Right ventricle myocardium superior (tissue), 1 donor: ENCODE data around the gene BTF3L4. TPM values are rescaled to one million over a fixed set of nuclear protein-coding genes. Genes with fewer than 3 reads are reported as not detected.
"Not testable (repeated sequence)": the region's sequence is repeated elsewhere in the genome, so short reads cannot be mapped to it uniquely, and the experiment has no call there.

Experiments used
- ATAC-seq: fragments of 200-7000 bp; cut with Tn5 transposase; one replicate; pipeline ENCODE4 v1.9.1; 2020; ENCODE audit warnings: mild to moderate bottlenecking; ENCODE audit not compliant: poor library complexity
- DNase-seq: peaks from one replicate; pipeline ENCODE4 v3.0.0-alpha.2; 2020
- intact Hi-C: fragments of 100-400 bp; cut with DNase I; formaldehyde crosslinking; loops from one replicate; pipeline ENCODE4 v1.11.2; 2022
- long read RNA-seq: library from polyadenylated mRNA; unstranded; transcript quantifications from one replicate; pipeline ENCODE4 v2.0.0, GENCODE V29; 2021
- total RNA-seq: library from RNA; stranded (reverse); fragmentation: NEBNext Ultra II Directional; extraction: Animal tissue kit (Norgen Biotek cat#: 25700); gene quantifications from one replicate; pipeline ENCODE4 v1.2.1, GENCODE V29; 2021
- donor health status: DM: no; HTN: yes; CAD: no; lungs with severe emphysema.

The BTF3L4 gene
- 24.5 TPM for total RNA-seq
- long read RNA-seq, full-length matches to known transcripts = 41 of 45 reads
- long read RNA-seq, partial matches to known transcripts = 0 of 45 reads
- long read RNA-seq, other reads (novel, unspliced or antisense) = 4 of 45 reads

- DNase-seq = peak; percentile 98
- ATAC-seq = peak; percentile 98
- intact Hi-C loops = no loop called here
These were observed at the start of gene BTF3L4 for GRCh38 chr1:52056163-52056936. TSS of gene BTF3L4 (plus strand) at chr1:52056295. CDS start at chr1:52059848, 3,553 bp downstream.

GRCh38 chr1:52007215-52008002 is 48.7 kb upstream of the BTF3L4 start:
- ATAC-seq = no peak
- no peak for DNase-seq
- intact Hi-C loops = no loop called here

- DNase-seq = no peak
- ATAC-seq = no peak
- intact Hi-C loops = no loop called here
These were observed 47.9 kb upstream of the BTF3L4 start for GRCh38 chr1:52008071-52008809.

GRCh38 chr1:52022133-52022532 is 34.0 kb upstream of the BTF3L4 start:
- intact Hi-C loops = no loop called here
- ATAC-seq (no peak), DNase-seq (no peak)

GRCh38 chr1:52026278-52026677 is 29.8 kb upstream of the BTF3L4 start:
- ATAC-seq (no peak), DNase-seq (no peak)
- intact Hi-C loops = no loop called here

- ATAC-seq (no peak), DNase-seq (no peak)
- intact Hi-C loops = no loop called here
These were observed 27.8 kb upstream of the BTF3L4 start for GRCh38 chr1:52028328-52028727.

- ATAC-seq, DNase-seq, intact Hi-C loops: not testable (repeated sequence)
These were observed 27.3 kb upstream of the BTF3L4 start for GRCh38 chr1:52028839-52029238.

GRCh38 chr1:52032124-52032784 is 23.8 kb upstream of the BTF3L4 start:
- DNase-seq (no peak), ATAC-seq (no peak)
- intact Hi-C loops = no loop called here

- intact Hi-C loops = no loop called here
These were observed 23.3 kb upstream of the BTF3L4 start for GRCh38 chr1:52032785-52033131.

GRCh38 chr1:52033190-52034049 is 22.7 kb upstream of the BTF3L4 start, which contains the start of gene KTI12:
TSS of gene KTI12 (minus strand) at chr1:52033810. CDS start at chr1:52033761, 49 bp downstream.
- peak; percentile 98 for ATAC-seq
- intact Hi-C loops = no loop called here
- peak; percentile 94 for DNase-seq

More at GRCh38 chr1:52032785-52033131, 23.3 kb upstream of the BTF3L4 start:
- ATAC-seq (peak; percentile 43), DNase-seq (peak; percentile 54)

- no peak for DNase-seq
- ATAC-seq = no peak
- intact Hi-C loops = no loop called here
These were observed 22.1 kb upstream of the BTF3L4 start for GRCh38 chr1:52034050-52034384.

- intact Hi-C loops = no loop called here
- ATAC-seq (no peak), DNase-seq (no peak)
These were observed 18.7 kb upstream of the BTF3L4 start for GRCh38 chr1:52037402-52037814.

GRCh38 chr1:52037909-52038308 is 18.2 kb upstream of the BTF3L4 start:
- DNase-seq = no peak

GRCh38 chr1:52041551-52042185 is 14.4 kb upstream of the BTF3L4 start:
- intact Hi-C loops = no loop called here
- DNase-seq (no peak), ATAC-seq (no peak)

More at GRCh38 chr1:52037909-52038308, 18.2 kb upstream of the BTF3L4 start:
- intact Hi-C loops = no loop called here
- ATAC-seq = no peak

GRCh38 chr1:52045236-52045635 is 10.9 kb upstream of the BTF3L4 start:
- intact Hi-C loops = no loop called here
- ATAC-seq = no peak
- DNase-seq = no peak

GRCh38 chr1:52045666-52046195 is 10.4 kb upstream of the BTF3L4 start:
- intact Hi-C loops, ATAC-seq: not testable (repeated sequence)

GRCh38 chr1:52049337-52049736 is 6.8 kb upstream of the BTF3L4 start:
- intact Hi-C loops, DNase-seq, ATAC-seq: not testable (repeated sequence)

More at GRCh38 chr1:52045666-52046195, 10.4 kb upstream of the BTF3L4 start:
- not testable (repeated sequence) for DNase-seq
